ENCODE results near the gene ADRA2B.

GRCh38 chr2:96146881-96147592 is 30.7 kb upstream of the ADRA2B start:
- no peak for TF ChIP-seq CTCF (IDR thresholded peaks at IDR 0.05)
- TF ChIP-seq POLR2A (IDR thresholded peaks at IDR 0.05) = no peak
- no peak for TF ChIP-seq POLR2AphosphoS5 (IDR thresholded peaks at IDR 0.05)
- no peak for TF ChIP-seq EP300 (IDR thresholded peaks at IDR 0.05)
